Measurements from ENCODE around the gene FATE1. TPM values are rescaled to one million over a fixed set of nuclear protein-coding genes. Genes with fewer than 3 reads are reported as not detected.

FATE1 gene
- not detected in 2 replicates for total RNA-seq

GRCh38 chrX:151715752-151716151 is at the start of gene FATE1:
Gene FATE1 (plus strand): TSS chrX:151716035. CDS start chrX:151716120, 85 bp downstream.

GRCh38 chrX:151694661-151695582 is 20.9 kb upstream of the FATE1 start, which contains the start of gene PRRG3:
Gene PRRG3 (plus strand): TSS chrX:151695458. CDS start chrX:151698815, 3,357 bp downstream.

GRCh38 chrX:151734446-151734845 is 18.6 kb downstream of the FATE1 start, which contains the start of gene CNGA2:
Gene CNGA2 (plus strand): TSS chrX:151734746. CDS start chrX:151738484, 3,738 bp downstream.

Other genes starting within 250 kb of the FATE1 start
- not detected in 2 replicates for gene PASD1, start 152.4 kb upstream of the FATE1 start, total RNA-seq
- gene PRRG3, start 20.6 kb upstream of the FATE1 start, total RNA-seq: not detected in 2 replicates
- gene CNGA2, start 18.7 kb downstream of the FATE1 start, total RNA-seq: not detected in 2 replicates
- not detected in 2 replicates for gene MAGEA4, start 196.9 kb downstream of the FATE1 start, total RNA-seq

Data from bladder microvascular endothelial cell (primary cell).